HepG2 (cell line): ENCODE results near the gene CTBP1. TPM values are rescaled to one million over a fixed set of nuclear protein-coding genes. Genes with fewer than 3 reads are reported as not detected.
A peak's percentile ranks its signal among the peaks of the same experiment; 100 is the strongest.

ENCODE experiments used
- CC2D1A ChIP-seq: sonication (generic); formaldehyde crosslinking; IDR thresholded peaks from 2 replicates; pipeline ENCODE4 v1.8.1; 2023; ENCODE audit warnings: mild to moderate bottlenecking, missing genetic modification reagents
- EP300 ChIP-seq, 3 experiments: sonication (generic) in 1 of 3; formaldehyde crosslinking in 1 of 3; IDR thresholded peaks; 2 replicates each; pipeline versions ENCODE4 v1.5.1 to v1.6.1; 2011 to 2020; ENCODE audit warnings: low read depth in 2 of 3, low read length in 2 of 3, borderline replicate concordance in 1 of 3, improper control_type of control experiment in 1 of 3, mild to moderate bottlenecking in 1 of 3, missing genetic modification reagents in 1 of 3, moderate library complexity in 1 of 3
- GLI4 ChIP-seq: sonication (generic); formaldehyde crosslinking; IDR thresholded peaks from 2 replicates; pipeline ENCODE4 v1.5.1; 2020; ENCODE audit warnings: missing genetic modification reagents, mild to moderate bottlenecking, moderate library complexity, borderline replicate concordance
- PCBP1 ChIP-seq: fragments of 200-400 bp; formaldehyde crosslinking; IDR thresholded peaks from 2 replicates; pipeline ENCODE4 v1.6.1; 2017; ENCODE audit warnings: mild to moderate bottlenecking, low read depth, low read length, borderline replicate concordance
- STAG1 ChIP-seq: sonication (generic); formaldehyde crosslinking; IDR thresholded peaks from 2 replicates; pipeline ENCODE4 v1.4.0; 2020; ENCODE audit warnings: missing genetic modification reagents
- XRCC5 ChIP-seq: fragments of 200-400 bp; formaldehyde crosslinking; optimal IDR thresholded peaks from 2 replicates; pipeline ENCODE3; 2017; ENCODE audit warnings: mild to moderate bottlenecking, low read length
- ZBTB8A ChIP-seq: sonication (generic); formaldehyde crosslinking; IDR thresholded peaks from 2 replicates; pipeline ENCODE4 v1.4.0; 2020; ENCODE audit warnings: mild to moderate bottlenecking, low read depth, missing genetic modification reagents, borderline replicate concordance
- ZFYVE20 ChIP-seq: sonication (generic); formaldehyde crosslinking; IDR thresholded peaks from 2 replicates; pipeline ENCODE4 v1.8.0; 2023; ENCODE audit warnings: low read depth, mild to moderate bottlenecking, moderate library complexity, missing genetic modification reagents, borderline replicate concordance
- ZNF224 ChIP-seq: sonication (generic); formaldehyde crosslinking; IDR thresholded peaks from 2 replicates; pipeline ENCODE4 v1.5.0; 2020; ENCODE audit warnings: mild to moderate bottlenecking, missing genetic modification reagents
- ZNF251 ChIP-seq: sonication (generic); formaldehyde crosslinking; IDR thresholded peaks from 2 replicates; pipeline ENCODE4 v1.9.0; 2021; ENCODE audit warnings: mild to moderate bottlenecking, missing genetic modification reagents
- ZNF343 ChIP-seq: sonication (generic); formaldehyde crosslinking; IDR thresholded peaks from 2 replicates; pipeline ENCODE4 v1.4.0; 2020; ENCODE audit warnings: mild to moderate bottlenecking, missing genetic modification reagents
- ZNF441 ChIP-seq: sonication (generic); formaldehyde crosslinking; IDR thresholded peaks from 2 replicates; pipeline ENCODE4 v1.7.0; 2021; ENCODE audit warnings: missing genetic modification reagents, borderline replicate concordance
- ZNF577 ChIP-seq: sonication (generic); formaldehyde crosslinking; IDR thresholded peaks from 2 replicates; pipeline ENCODE4 v1.4.0; 2020; ENCODE audit warnings: mild to moderate bottlenecking, low read depth, missing genetic modification reagents, borderline replicate concordance
- ZNF598 ChIP-seq: sonication (generic); formaldehyde crosslinking; IDR thresholded peaks from 2 replicates; pipeline ENCODE4 v1.5.1; 2020; ENCODE audit warnings: mild to moderate bottlenecking, missing genetic modification reagents, borderline replicate concordance
- ZNF607 ChIP-seq: sonication (generic); formaldehyde crosslinking; IDR thresholded peaks from 2 replicates; pipeline ENCODE4 v1.5.1; 2020; ENCODE audit warnings: missing genetic modification reagents, mild to moderate bottlenecking, borderline replicate concordance
- ZNF746 ChIP-seq: sonication (generic); formaldehyde crosslinking; IDR thresholded peaks from 2 replicates; pipeline ENCODE4 v1.8.0; 2022; ENCODE audit warnings: mild to moderate bottlenecking, missing genetic modification reagents
- ZNF749 ChIP-seq: sonication (generic); formaldehyde crosslinking; IDR thresholded peaks from 2 replicates; pipeline ENCODE4 v1.8.0; 2022; ENCODE audit warnings: mild to moderate bottlenecking, missing genetic modification reagents, moderate library complexity, borderline replicate concordance
- polyA plus RNA-seq, 8 experiments: library from polyadenylated mRNA; depleted of rRNA in 3 of 8; stranded (reverse) in 7 of 8; unstranded in 1 of 8; fragments of >200 nt; fragmentation: Illumina TruSeq in 4 of 8; extraction: Trizol in 4 of 8; gene quantifications; 2 replicates each; pipeline versions ENCODE4 v1.2.1 to v1.2.3, GENCODE V29; 2011 to 2016; ENCODE audit warnings: low read depth in 4 of 8, missing spikeins in 1 of 8, mixed read lengths in 1 of 8; ENCODE audit not compliant: insufficient read depth in 1 of 8
- total RNA-seq, 5 experiments: library from RNA; depleted of rRNA; stranded (reverse); fragments of >200 nt; fragmentation: Illumina TruSeq; extraction: Trizol; gene quantifications; 2 replicates each; pipeline ENCODE4 v1.2.3, GENCODE V29; 2016; ENCODE audit warnings: low read depth in 1 of 5
- TF ChIP-seq, protein P1 (sequence below): sonication (generic); formaldehyde crosslinking; IDR thresholded peaks from 2 replicates; pipeline ENCODE4 v1.4.0; 2020; ENCODE audit warnings: mild to moderate bottlenecking, missing genetic modification reagents, borderline replicate concordance
- TF ChIP-seq, protein P2 (sequence below), 2 experiments: sonication (generic) in 1 of 2; formaldehyde crosslinking in 1 of 2; IDR thresholded peaks; 2 replicates each; pipeline versions ENCODE4 v1.4.0 to v1.6.1; 2016 to 2020; ENCODE audit warnings: borderline replicate concordance in 1 of 2, low read depth in 1 of 2, mild to moderate bottlenecking in 1 of 2, missing genetic modification reagents in 1 of 2
- TF ChIP-seq, protein P3 (sequence below): IDR thresholded peaks from 2 replicates; pipeline ENCODE4 v1.6.1; 2016; ENCODE audit warnings: missing compliant biosample characterization, missing genetic modification reagents, borderline replicate concordance

CTBP1 gene
- total and polyA plus RNA-seq, 2 of the 13 experiments (the other 11 are each of a cell fraction or from before 2014, with no cell fraction given): 78.5 to 112 TPM

DNA sequence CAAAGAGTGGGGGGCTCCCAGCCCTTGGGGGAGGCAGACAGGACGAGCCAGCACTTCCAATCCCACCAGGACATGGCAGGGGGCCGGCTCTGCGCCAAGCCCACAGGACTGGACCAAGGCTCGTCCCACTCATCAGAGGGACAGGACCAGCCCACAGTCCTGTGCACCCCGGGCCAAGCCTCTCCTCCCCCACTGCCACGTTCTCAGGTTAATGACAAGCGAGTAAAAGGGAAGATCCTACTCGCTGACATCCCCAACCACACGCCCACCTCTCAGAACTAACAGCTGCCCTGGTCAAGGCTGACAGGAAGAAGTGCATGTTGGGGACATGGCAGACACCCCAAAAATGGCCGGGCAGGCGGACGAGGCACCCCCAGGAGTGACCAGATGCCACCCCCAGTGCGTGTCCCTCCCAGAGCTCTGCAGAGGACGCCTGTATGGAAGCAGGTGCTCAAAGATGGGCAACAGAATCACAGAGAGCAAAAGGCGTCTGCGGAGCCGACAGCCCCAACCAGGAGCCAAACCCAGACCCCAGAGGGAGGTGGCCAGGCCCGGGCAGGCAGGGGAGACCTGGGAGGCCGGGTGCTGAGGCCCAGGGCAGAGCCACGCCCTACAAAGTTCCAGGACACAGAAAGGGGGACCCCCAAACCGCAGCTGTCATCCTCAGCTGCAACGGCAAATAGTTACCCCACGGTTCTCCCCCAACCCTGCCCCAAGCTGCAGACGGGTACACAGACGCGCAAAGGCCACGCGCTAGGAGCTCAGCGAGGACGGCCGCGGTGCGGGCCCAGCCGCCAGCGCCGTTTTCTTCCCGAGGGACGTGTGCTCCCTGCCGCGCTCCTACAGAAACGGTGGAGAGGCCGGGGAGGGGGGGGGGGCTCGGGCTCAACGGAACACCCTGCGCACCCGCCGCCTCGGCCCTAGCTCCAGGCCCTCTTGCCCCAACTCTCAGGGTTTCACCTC lies 1.7 kb downstream of the CTBP1 start (continued):
- TF ChIP-seq, protein P1, sequence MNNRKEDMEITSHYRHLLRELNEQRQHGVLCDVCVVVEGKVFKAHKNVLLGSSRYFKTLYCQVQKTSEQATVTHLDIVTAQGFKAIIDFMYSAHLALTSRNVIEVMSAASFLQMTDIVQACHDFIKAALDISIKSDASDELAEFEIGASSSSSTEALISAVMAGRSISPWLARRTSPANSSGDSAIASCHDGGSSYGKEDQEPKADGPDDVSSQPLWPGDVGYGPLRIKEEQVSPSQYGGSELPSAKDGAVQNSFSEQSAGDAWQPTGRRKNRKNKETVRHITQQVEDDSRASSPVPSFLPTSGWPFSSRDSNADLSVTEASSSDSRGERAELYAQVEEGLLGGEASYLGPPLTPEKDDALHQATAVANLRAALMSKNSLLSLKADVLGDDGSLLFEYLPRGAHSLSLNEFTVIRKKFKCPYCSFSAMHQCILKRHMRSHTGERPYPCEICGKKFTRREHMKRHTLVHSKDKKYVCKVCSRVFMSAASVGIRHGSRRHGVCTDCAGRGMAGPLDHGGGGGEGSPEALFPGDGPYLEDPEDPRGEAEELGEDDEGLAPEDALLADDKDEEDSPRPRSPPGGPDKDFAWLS (CRISPR knock-in tag): 0 out of 2 replicates have a peak, but pooled peaks have one; percentile 6
- TF ChIP-seq ZNF251 (CRISPR knock-in tag) (no peak), ZNF607 (CRISPR knock-in tag) (no peak), CC2D1A (no peak), ZNF746 (CRISPR knock-in tag) (no peak), STAG1 (CRISPR knock-in tag) (no peak), EP300 (IDR thresholded peaks at IDR 0.05; ENCODE audit: low read depth in 2 of 2, low read length in 2 of 2) (no peak), EP300 (CRISPR knock-in tag; IDR thresholded peaks at IDR 0.05; ENCODE audit: borderline replicate concordance) (no peak), ZNF343 (no peak), ZNF749 (CRISPR knock-in tag) (no peak), ZNF224 (0 out of 2 replicates have a peak, but pooled peaks have one; percentile 7), ZNF577 (no peak), XRCC5 (no peak), ZFYVE20 (CRISPR knock-in tag) (no peak), ZNF441 (CRISPR knock-in tag) (no peak), ZNF598 (CRISPR knock-in tag) (no peak), PCBP1 (0 out of 2 replicates have a peak, but pooled peaks have one; percentile 10), GLI4 (CRISPR knock-in tag) (no peak), ZBTB8A (CRISPR knock-in tag) (no peak)
- TF ChIP-seq, protein P2, sequence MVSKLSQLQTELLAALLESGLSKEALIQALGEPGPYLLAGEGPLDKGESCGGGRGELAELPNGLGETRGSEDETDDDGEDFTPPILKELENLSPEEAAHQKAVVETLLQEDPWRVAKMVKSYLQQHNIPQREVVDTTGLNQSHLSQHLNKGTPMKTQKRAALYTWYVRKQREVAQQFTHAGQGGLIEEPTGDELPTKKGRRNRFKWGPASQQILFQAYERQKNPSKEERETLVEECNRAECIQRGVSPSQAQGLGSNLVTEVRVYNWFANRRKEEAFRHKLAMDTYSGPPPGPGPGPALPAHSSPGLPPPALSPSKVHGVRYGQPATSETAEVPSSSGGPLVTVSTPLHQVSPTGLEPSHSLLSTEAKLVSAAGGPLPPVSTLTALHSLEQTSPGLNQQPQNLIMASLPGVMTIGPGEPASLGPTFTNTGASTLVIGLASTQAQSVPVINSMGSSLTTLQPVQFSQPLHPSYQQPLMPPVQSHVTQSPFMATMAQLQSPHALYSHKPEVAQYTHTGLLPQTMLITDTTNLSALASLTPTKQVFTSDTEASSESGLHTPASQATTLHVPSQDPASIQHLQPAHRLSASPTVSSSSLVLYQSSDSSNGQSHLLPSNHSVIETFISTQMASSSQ (IDR thresholded peaks at IDR 0.05; ENCODE audit: low read depth): no peak
- TF ChIP-seq, protein P2 (CRISPR knock-in tag; IDR thresholded peaks at IDR 0.05; ENCODE audit: borderline replicate concordance): no peak
- TF ChIP-seq, protein P3, sequence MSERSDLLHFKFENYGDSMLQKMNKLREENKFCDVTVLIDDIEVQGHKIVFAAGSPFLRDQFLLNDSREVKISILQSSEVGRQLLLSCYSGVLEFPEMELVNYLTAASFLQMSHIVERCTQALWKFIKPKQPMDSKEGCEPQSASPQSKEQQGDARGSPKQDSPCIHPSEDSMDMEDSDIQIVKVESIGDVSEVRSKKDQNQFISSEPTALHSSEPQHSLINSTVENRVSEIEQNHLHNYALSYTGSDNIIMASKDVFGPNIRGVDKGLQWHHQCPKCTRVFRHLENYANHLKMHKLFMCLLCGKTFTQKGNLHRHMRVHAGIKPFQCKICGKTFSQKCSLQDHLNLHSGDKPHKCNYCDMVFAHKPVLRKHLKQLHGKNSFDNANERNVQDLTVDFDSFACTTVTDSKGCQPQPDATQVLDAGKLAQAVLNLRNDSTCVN (CRISPR knock-in tag): no peak
